ENCODE data around the gene CACNB1. TPM values are rescaled to one million over a fixed set of nuclear protein-coding genes. Genes with fewer than 3 reads are reported as not detected.

Gene CACNB1
- total RNA-seq, 1 experiment from 2014 or later = 20.0 TPM

DNA sequence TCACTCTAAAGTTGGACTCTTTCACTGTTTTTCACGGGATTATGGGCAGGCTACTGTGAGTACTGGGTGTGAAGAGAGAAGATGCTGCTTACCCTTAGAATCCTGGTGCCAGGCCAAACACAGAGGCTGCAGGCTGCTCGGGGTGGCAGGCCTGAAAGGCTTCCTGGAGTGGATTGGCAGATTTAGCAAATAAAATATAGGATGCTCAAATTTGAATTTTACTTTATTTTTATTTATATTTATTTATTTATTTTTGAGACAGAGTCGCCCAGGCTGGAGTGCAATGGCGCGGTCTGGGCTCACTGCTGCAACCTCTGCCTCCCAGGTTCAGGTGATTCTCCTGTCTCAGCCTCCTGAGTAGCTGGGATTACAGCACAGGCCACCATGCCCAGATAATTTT lies 43.2 kb upstream of the CACNB1 start:
- Histone ChIP-seq H3K23me2 (ENCODE audit: insufficient read length, low read depth, low read length, poor library complexity, severe bottlenecking) (no peaks in the 10 kb centered on the region), H3K4me1 (ENCODE audit: insufficient read depth, low read length) (no peaks in the 10 kb centered on the region), H3T11ph (ENCODE audit: low read length) (no peak overlapping the region), H2BK120ac (ENCODE audit: low read depth, low read length, poor library complexity, severe bottlenecking) (no peak overlapping the region), H3K23ac (ENCODE audit: insufficient read length, low read depth, low read length) (no peak overlapping the region), H4K91ac (ENCODE audit: insufficient read length, low read depth, low read length) (no peak overlapping the region), H3K79me1 (ENCODE audit: insufficient read depth, low read depth, low read length, poor library complexity, severe bottlenecking) (no peaks in the 10 kb centered on the region), H3K18ac (ENCODE audit: insufficient read length, low read depth, low read length) (no peak overlapping the region), H3K4me2 (ENCODE audit: insufficient read depth, insufficient read length, low read length) (no peak overlapping the region), H4K5ac (ENCODE audit: insufficient read length, low read depth, low read length) (no peak overlapping the region), H3K27ac (ENCODE audit: insufficient read length, low read depth, low read length) (no peak overlapping the region), H3K27me3 (ENCODE audit: insufficient read depth, low read length) (no peaks in the 10 kb centered on the region), H4K8ac (replicated peaks; ENCODE audit: insufficient read length, low read depth, low read length) (no peak overlapping the region), H2BK15ac (ENCODE audit: low read depth, low read length) (no peak overlapping the region), H2BK12ac (ENCODE audit: insufficient read length, low read depth, low read length) (no peak overlapping the region), H3K4ac (ENCODE audit: low read depth, low read length) (no peak overlapping the region), H3K9me3 (ENCODE audit: control insufficient read depth, low read depth, low read length) (no peaks in the 10 kb centered on the region), H2AK5ac (ENCODE audit: insufficient read length, low read length) (no peak overlapping the region), H3K14ac (ENCODE audit: insufficient read depth, low read length) (no peak overlapping the region), H3K56ac (ENCODE audit: insufficient read length, low read depth, low read length) (no peak overlapping the region), H2BK5ac (ENCODE audit: insufficient read length, low read length) (no peak overlapping the region), H3K79me2 (ENCODE audit: insufficient read depth, low read length) (no peaks in the 10 kb centered on the region), H2BK20ac (ENCODE audit: low read depth, low read length, poor library complexity, severe bottlenecking) (no peak overlapping the region), H3K9ac (ENCODE audit: extremely low read depth, insufficient read length, low read length) (no peak overlapping the region), H4K20me1 (ENCODE audit: control insufficient read depth, insufficient read depth, insufficient read length) (no peaks in the 10 kb centered on the region), H2AFZ (ENCODE audit: low read length) (no peak overlapping the region)
- no CpG with 5 or more reads among the region's 5 CpGs for WGBS (ENCODE audit: extremely low coverage, insufficient read length, low lambda C conversion rate)
- Mint-ChIP-seq H3K9me3 (no peaks in the 10 kb centered on the region), H3K36me3 (ENCODE audit: insufficient read depth in 1 of 3, low read depth in 3 of 3) (no peaks in the 10 kb centered on the region), H3K4me3 (no peak overlapping the region), H3K27me3 (ENCODE audit: low read depth) (peaks cover 2% of the 10 kb centered on the region; the same call in 1 of the 2 replicates), H3K4me1 (peaks cover 9 to 25% of the 10 kb centered on the region in 2 experiments), H3K27ac (no peak overlapping the region)
- TF ChIP-seq, protein P1, sequence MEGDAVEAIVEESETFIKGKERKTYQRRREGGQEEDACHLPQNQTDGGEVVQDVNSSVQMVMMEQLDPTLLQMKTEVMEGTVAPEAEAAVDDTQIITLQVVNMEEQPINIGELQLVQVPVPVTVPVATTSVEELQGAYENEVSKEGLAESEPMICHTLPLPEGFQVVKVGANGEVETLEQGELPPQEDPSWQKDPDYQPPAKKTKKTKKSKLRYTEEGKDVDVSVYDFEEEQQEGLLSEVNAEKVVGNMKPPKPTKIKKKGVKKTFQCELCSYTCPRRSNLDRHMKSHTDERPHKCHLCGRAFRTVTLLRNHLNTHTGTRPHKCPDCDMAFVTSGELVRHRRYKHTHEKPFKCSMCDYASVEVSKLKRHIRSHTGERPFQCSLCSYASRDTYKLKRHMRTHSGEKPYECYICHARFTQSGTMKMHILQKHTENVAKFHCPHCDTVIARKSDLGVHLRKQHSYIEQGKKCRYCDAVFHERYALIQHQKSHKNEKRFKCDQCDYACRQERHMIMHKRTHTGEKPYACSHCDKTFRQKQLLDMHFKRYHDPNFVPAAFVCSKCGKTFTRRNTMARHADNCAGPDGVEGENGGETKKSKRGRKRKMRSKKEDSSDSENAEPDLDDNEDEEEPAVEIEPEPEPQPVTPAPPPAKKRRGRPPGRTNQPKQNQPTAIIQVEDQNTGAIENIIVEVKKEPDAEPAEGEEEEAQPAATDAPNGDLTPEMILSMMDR (conservative IDR thresholded peaks at IDR 0.05) = no peak
- no peak for DNase-seq

All from H9 (cell line).